Activated CD4-positive, alpha-beta memory T cell treated with anti-CD3 and anti-CD28 coated beads for 36 hours (primary cell): Measurements from ENCODE around the gene PDE2A. TPM values are rescaled to one million over a fixed set of nuclear protein-coding genes. Genes with fewer than 3 reads are reported as not detected.

Experiments
- CTCF ChIA-PET: fragments of 350-600 bp; sonication (Branson Sonifier 250); formaldehyde crosslinking; loops from one replicate; lab custom pipeline; 2021; ENCODE audit warnings: antibody characterized with exemption, inconsistent platforms; lab: Charles Lee
- POLR2A ChIA-PET: fragments of 350-600 bp; sonication (Branson Sonifier 250); formaldehyde crosslinking; loops from one replicate; lab custom pipeline; 2021; ENCODE audit warnings: antibody characterized with exemption; lab: Charles Lee
- DNase-seq: peaks from one replicate; pipeline ENCODE4 v3.0.0-alpha.2; 2020
- H3K27ac Mint-ChIP-seq: one replicate; pipeline ENCODE4 v1.8.0; 2021; ENCODE audit warnings: mixed read lengths
- H3K27me3 Mint-ChIP-seq: one replicate; pipeline ENCODE4 v1.8.0; 2021; ENCODE audit warnings: mixed read lengths
- H3K36me3 Mint-ChIP-seq: one replicate; pipeline ENCODE4 v1.8.0; 2021; ENCODE audit warnings: mixed read lengths
- H3K4me1 Mint-ChIP-seq: one replicate; pipeline ENCODE4 v1.8.0; 2021; ENCODE audit warnings: low read depth, mixed read lengths
- H3K4me3 Mint-ChIP-seq: one replicate; pipeline ENCODE4 v1.8.0; 2021; ENCODE audit warnings: mild to moderate bottlenecking, mixed read lengths
- H3K9me3 Mint-ChIP-seq: one replicate; pipeline ENCODE4 v1.8.0; 2021; ENCODE audit warnings: mixed read lengths
- intact Hi-C: fragments of 100-400 bp; cut with micrococcal nuclease; formaldehyde crosslinking; loops from one replicate; pipeline ENCODE4 v1.15.1; 2023
- total RNA-seq, 2 experiments: library from RNA; stranded (reverse); gene quantifications; one replicate each; pipeline ENCODE4 v1.2.3, GENCODE V29; 2021

The PDE2A gene
- total RNA-seq, 2 experiments from 2014 or later = 0.29 to 0.97 TPM

DNA sequence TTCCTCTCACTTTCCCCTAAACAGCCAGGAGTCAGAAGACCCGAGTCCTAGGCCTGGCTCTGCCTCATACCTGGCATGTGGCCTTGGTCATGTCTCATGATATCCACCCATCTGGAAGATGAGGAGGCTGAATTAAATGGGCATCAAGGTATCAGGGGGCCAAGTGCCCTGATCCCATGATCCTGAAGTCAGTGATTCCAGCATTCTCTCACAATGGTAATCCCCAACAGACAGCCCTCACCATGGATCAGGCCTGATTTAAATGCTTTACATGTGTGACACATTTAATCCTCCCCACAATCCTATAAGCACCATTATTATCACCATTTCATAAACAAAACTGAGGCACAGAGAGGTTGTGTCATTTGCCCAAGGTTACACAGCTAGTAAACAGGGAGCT lies 70.0 kb downstream of the PDE2A start:
- CTCF ChIA-PET = no interaction called here
- no peak overlapping the region for H3K27ac Mint-ChIP-seq
- H3K36me3 Mint-ChIP-seq = no peaks in the 10 kb centered on the region

DNA sequence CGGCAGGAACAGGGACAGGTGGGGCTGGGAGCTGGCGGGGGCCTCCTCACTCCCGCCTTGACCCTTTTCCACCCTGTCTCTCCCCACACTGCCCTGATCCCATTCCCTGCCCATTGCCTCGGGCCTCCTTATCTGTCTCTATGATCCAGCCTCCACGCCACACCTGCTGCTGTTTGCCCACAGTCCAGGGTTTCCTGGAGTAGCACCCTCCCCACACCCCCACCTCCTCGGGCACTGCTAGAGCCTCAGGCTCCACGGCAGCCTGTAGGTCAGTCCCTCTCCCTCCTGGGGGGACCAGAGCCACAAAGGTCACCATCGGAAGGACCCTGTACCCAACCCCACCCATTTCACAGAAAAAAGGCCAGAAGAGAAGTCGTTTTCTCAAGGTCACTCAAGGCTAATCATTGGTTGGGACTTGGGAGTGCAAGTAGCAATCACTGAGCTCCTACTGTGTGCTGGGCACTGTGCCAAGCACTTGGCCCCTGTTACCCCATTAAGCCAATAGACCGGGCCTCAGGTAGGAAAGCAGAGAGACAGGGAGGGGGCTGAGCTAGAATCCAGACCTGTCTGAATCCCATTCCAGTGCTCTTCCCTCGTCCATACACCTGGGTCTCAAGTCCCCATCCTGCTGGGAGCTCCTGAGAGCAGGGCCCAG lies 71.8 kb downstream of the PDE2A start:
- Mint-ChIP-seq H3K27ac (no peak overlapping the region), H3K27me3 (peaks cover 3% of the 10 kb centered on the region), H3K4me3 (no peak overlapping the region), H3K36me3 (no peaks in the 10 kb centered on the region), H3K4me1 (no peaks in the 10 kb centered on the region), H3K9me3 (no peaks in the 10 kb centered on the region)
- ChIA-PET CTCF (interaction anchor here (0.7 to 1.8 kb wide), 4 partner anchors 15 to 131 kb away, joined by 3 to 4 read pairs (median 4); no protein-coding TSS in a partner anchor), POLR2A (no interaction called here)
- DNase-seq = no peak
- intact Hi-C loops = no loop called here

More for the DNA sequence above, 70.0 kb downstream of the PDE2A start:
- H3K9me3 Mint-ChIP-seq = no peaks in the 10 kb centered on the region
- no peak overlapping the region for H3K4me3 Mint-ChIP-seq
- POLR2A ChIA-PET = no interaction called here
- intact Hi-C loops = no loop called here
- H3K27me3 Mint-ChIP-seq = peaks cover 6% of the 10 kb centered on the region
- no peak for DNase-seq
- no peaks in the 10 kb centered on the region for H3K4me1 Mint-ChIP-seq

DNA sequence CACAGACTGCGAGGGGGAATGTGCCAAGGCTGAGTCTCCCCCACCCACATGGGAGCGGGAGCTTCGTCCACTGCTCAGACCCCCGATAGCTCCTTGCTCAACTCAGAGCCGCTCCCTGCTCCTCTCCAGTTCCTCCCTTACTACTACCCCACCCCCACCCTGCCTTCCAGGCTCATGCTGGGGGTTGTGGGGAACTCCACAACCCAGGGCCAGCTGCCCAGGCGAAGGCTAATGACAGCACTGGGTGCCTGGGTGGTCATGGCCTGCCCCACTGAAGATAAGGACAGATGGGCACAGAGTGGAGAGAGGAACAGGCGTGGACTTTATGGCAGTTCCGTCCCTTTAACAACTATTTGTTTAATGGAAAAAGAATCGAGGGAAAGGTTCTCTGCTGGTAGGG lies 73.7 kb downstream of the PDE2A start:
- no peak for DNase-seq
- no peak overlapping the region for H3K4me3 Mint-ChIP-seq
- H3K36me3 Mint-ChIP-seq = no peaks in the 10 kb centered on the region
- intact Hi-C loops = no loop called here
- CTCF ChIA-PET = interaction anchor here (1.4 to 1.5 kb wide), 3 partner anchors 9 to 129 kb away, joined by 3 to 4 read pairs (median 4); no protein-coding TSS in a partner anchor
- H3K9me3 Mint-ChIP-seq = no peaks in the 10 kb centered on the region
- no peaks in the 10 kb centered on the region for H3K4me1 Mint-ChIP-seq
- no peaks in the 10 kb centered on the region for H3K27me3 Mint-ChIP-seq
- H3K27ac Mint-ChIP-seq = no peak overlapping the region
- POLR2A ChIA-PET = no interaction called here

DNA sequence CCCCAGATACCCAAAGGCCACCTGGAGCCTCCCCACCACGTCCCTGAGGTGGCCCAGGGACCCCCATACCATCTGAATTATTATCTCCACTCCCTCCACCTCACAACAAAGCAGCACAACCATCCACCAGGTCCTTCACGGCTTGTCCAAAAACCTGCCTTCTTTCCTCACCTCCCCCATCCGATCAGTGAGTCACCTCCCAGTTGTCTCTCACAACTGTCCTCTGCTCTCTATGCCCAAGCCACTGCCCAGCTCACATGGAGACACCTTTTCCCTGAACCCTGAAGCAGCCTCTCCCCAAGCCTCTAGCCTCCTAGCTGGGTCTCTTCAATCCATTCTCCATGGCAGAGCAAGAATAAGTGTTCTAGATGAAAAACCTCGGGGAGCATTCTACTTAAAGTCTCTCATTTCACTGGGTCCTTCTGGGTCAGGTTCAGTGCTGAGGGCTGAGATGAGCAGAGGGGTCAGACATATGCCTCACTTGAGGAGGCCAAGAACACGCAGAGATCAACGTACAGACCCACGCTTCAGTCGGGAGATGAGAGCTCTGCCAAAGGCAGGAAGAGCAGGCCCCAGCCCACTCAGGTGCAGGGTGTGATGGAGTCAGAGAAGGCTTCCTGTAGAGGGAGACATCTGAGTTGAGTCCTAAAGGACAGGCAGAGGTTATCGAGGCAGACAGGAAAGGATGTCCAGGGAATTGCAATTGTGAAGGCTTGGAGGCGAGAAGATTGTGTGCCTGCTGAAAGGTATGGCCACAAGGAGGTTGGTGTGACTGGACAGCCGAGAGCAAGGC lies 74.7 kb downstream of the PDE2A start:
- Mint-ChIP-seq H3K4me3 (no peak overlapping the region), H3K9me3 (no peaks in the 10 kb centered on the region), H3K4me1 (no peaks in the 10 kb centered on the region), H3K27me3 (no peaks in the 10 kb centered on the region), H3K36me3 (no peaks in the 10 kb centered on the region), H3K27ac (no peak overlapping the region)
- no peak for DNase-seq
- CTCF ChIA-PET = interaction anchor here (0.8 to 1.6 kb wide), 6 partner anchors 8 to 128 kb away, joined by 3 to 9 read pairs (median 4); no protein-coding TSS in a partner anchor
- POLR2A ChIA-PET = no interaction called here
- intact Hi-C loops = loop anchor here (10.0 kb wide), 1 partner anchor 185 kb away; no protein-coding TSS in a partner anchor

DNA sequence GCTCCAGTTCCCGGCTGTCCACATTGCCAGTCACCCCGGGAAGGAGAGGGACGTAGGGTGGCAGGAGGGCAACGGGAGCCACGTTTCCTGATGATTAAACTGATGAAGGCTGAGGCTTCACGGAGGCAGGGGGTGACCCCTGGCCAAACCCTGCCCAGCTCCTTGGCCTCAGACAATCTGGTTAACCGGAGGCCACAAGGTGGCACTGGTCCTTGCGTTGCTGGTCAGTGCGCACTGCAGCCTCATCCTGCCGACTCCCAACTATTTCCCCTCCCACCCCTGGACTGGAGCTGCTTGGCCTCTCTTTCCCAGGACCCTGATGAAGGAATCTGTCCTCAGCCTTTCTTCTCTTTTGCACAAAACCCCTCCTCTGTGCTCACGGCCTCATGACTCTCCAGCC lies 75.3 kb downstream of the PDE2A start:
- POLR2A ChIA-PET = no interaction called here
- Mint-ChIP-seq H3K27me3 (no peaks in the 10 kb centered on the region), H3K27ac (no peak overlapping the region), H3K4me1 (no peaks in the 10 kb centered on the region), H3K36me3 (no peaks in the 10 kb centered on the region), H3K9me3 (no peaks in the 10 kb centered on the region), H3K4me3 (no peak overlapping the region)
- CTCF ChIA-PET = interaction anchor here (0.6 to 1.6 kb wide), 5 partner anchors 9 to 107 kb away, joined by 3 to 9 read pairs (median 3); no protein-coding TSS in a partner anchor
- intact Hi-C loops = loop anchor here (10.0 kb wide), 1 partner anchor 186 kb away; no protein-coding TSS in a partner anchor
- DNase-seq = no peak

DNA sequence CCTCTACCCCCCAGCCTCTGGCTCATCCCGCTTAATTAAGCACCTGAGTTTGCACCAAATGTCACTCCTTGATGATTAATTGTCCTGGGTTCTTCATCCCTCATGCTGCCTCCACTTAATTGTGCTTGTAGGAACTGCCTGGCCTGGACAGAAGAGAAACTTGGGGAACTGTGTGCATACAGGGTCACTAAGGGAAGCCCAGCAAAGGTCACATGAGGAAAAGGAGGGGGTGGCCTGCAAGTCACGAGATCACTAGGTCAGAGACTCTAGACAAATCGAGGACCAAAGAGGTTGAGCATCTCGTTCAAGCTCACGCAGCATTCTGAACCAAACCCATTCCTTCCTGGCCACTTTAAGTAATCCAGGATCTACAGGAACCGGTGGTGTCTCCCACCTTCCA lies 75.8 kb downstream of the PDE2A start:
- intact Hi-C loops = loop anchor here (10.0 kb wide), 1 partner anchor 186 kb away; no protein-coding TSS in a partner anchor
- no peaks in the 10 kb centered on the region for H3K27me3 Mint-ChIP-seq
- no peaks in the 10 kb centered on the region for H3K4me1 Mint-ChIP-seq
- H3K4me3 Mint-ChIP-seq = no peak overlapping the region
- ChIA-PET POLR2A (no interaction called here), CTCF (interaction anchor here (0.6 to 1.6 kb wide), 4 partner anchors 9 to 107 kb away, joined by 3 to 9 read pairs (median 4); no protein-coding TSS in a partner anchor)
- H3K9me3 Mint-ChIP-seq = no peaks in the 10 kb centered on the region
- H3K27ac Mint-ChIP-seq = no peak overlapping the region
- DNase-seq = no peak
- H3K36me3 Mint-ChIP-seq = no peaks in the 10 kb centered on the region

DNA sequence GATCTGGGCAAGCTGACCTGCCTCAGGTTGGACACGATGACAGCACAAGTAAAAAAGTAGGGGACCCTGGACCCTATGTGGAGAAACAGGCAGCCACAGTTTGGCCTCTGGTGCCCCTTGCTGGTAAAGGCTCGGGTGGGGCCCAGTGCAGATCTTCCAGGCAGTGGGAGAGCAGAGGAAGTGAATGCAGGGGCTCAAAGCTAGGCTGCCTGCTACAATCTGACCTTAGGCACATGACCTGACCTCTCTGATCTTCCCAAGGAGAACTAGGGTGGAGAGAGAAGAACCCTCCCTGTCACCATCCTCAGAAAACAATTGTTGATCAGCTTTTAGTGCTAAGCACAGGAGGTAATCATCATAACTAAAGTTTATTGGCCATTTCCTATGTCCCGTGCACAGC lies 76.5 kb downstream of the PDE2A start:
- Mint-ChIP-seq H3K4me3 (no peak overlapping the region), H3K36me3 (no peaks in the 10 kb centered on the region), H3K27me3 (no peaks in the 10 kb centered on the region), H3K27ac (no peak overlapping the region), H3K9me3 (no peaks in the 10 kb centered on the region), H3K4me1 (no peaks in the 10 kb centered on the region)
- intact Hi-C loops = loop anchor here (10.0 kb wide), 1 partner anchor 187 kb away; no protein-coding TSS in a partner anchor
- CTCF ChIA-PET = interaction anchor here (1.0 to 1.1 kb wide), 2 partner anchors 46 to 86 kb away, joined by 3 read pairs; no protein-coding TSS in a partner anchor
- POLR2A ChIA-PET = no interaction called here
- DNase-seq = no peak

DNA sequence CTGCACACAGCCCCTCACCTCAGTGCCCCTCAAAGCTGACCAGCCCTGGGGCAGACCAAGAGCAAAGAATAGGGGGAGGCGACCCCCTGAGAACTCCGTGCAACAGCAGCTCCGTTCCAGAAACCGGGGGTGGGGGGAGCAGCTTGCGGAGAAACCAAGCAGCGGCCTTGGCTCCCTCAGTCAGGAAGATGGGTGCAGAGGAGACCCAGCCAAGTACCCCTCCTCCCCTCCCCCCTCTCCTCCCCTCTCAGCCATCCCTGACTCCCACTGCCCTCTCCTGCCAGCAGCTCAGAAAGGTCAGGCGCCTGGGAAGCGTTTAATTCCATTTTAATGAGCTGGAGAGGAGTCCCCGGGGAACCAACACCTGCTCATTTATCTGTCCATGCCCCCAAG lies 78.9 kb downstream of the PDE2A start:
- H3K9me3 Mint-ChIP-seq = no peaks in the 10 kb centered on the region
- no peak for DNase-seq
- H3K36me3 Mint-ChIP-seq = no peaks in the 10 kb centered on the region
- no peak overlapping the region for H3K4me3 Mint-ChIP-seq
- peaks cover 17% of the 10 kb centered on the region for H3K27me3 Mint-ChIP-seq
- peaks cover 18% of the 10 kb centered on the region for H3K4me1 Mint-ChIP-seq
- no peak overlapping the region for H3K27ac Mint-ChIP-seq
- CTCF ChIA-PET = no interaction called here
- intact Hi-C loops = loop anchor here (10.0 kb wide), 1 partner anchor 190 kb away; no protein-coding TSS in a partner anchor
- POLR2A ChIA-PET = no interaction called here

DNA sequence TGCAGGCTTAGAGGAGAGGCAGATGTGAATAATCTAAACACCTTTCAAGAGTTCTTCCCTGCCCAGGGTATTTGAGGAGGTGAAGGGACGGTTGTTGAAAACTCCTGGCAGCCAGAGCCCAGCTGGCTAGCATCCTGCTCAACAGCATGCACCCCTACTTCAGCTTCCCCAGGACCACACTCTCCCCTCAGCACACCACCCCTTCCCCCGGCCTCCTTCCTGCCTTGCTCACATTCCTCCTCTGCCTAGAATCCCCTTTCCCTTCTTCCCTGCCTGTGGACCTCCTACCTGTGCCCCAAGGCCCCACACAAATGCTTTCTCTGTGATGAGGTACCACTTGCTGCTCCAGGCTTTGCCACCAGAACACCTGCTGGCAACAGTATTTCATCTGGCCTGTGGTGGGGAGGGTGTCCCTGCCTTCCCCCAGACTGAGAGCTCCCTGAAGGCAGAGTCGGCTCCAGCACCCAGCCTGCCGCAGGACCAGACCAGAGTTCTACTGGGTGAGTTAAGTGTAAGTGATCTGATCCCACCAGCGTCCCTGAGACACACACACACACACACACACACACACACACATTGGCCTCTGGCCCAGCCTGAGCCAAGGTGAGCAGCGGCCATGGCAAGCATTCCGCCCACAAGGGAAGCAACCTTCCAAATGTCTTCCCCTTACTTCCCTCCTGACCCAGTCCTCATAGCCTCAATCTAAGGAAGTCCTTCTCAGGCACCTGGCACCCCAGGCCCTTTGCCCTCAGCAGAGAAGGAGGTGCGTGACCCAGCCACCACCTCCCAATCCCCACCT lies 79.5 kb downstream of the PDE2A start:
- no peak overlapping the region for H3K4me3 Mint-ChIP-seq
- H3K36me3 Mint-ChIP-seq = no peaks in the 10 kb centered on the region
- H3K27ac Mint-ChIP-seq = no peak overlapping the region
- CTCF ChIA-PET = interaction anchor here (1.6 kb wide), 1 partner anchor 89 kb away, joined by 7 read pairs; no protein-coding TSS in a partner anchor
- H3K9me3 Mint-ChIP-seq = no peaks in the 10 kb centered on the region
- peaks cover 22% of the 10 kb centered on the region for H3K4me1 Mint-ChIP-seq
- POLR2A ChIA-PET = no interaction called here
- peaks cover 20% of the 10 kb centered on the region for H3K27me3 Mint-ChIP-seq
- intact Hi-C loops = loop anchor here (10.0 kb wide), 1 partner anchor 190 kb away; no protein-coding TSS in a partner anchor
- no peak for DNase-seq

DNA sequence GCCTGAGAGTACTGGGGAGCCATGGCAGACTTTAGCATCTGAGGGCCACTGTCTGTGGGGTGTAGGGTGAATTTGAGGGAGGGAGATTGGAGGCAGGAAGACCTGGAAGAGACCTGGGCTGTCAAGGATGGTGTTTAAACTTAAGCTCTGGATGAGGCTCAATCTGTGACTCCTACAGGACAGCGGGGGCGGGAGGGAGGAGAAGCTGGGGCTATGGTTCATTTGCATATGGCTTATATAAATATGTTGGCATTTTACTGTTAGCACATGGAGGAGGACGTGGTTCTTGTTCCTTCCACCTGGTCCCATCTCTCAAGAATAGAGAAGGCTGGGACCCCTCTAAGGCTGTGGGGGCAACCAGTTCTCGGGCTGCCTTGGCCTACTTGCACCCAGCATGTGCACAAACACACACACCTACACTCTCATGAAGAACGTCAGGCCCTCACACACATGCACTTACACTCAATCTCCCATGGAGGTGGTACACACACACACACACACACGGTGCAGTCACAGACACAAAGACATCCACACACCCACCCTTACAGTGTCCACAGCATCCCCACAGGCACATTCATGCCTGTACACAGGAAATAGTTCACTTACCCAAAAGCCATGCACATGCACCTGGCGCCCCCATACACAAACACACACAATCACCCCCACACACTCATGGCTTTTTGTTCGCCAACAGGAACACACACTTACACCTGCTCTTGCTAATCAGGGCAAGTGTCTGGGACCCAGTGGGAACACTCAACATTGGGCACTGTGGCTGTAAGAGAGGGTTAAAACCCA lies 81.3 kb downstream of the PDE2A start:
- Mint-ChIP-seq H3K27me3 (peaks cover 32% of the 10 kb centered on the region), H3K9me3 (no peaks in the 10 kb centered on the region), H3K4me1 (peaks cover 25% of the 10 kb centered on the region), H3K4me3 (no peak overlapping the region), H3K27ac (no peak overlapping the region), H3K36me3 (no peaks in the 10 kb centered on the region)
- POLR2A ChIA-PET = interaction anchor here (1.1 to 1.5 kb wide), 2 partner anchors 86 to 88 kb away, joined by 3 read pairs; no protein-coding TSS in a partner anchor
- DNase-seq = no peak
- CTCF ChIA-PET = interaction anchor here (1.5 to 9.1 kb wide), 4 partner anchors 16 to 122 kb away, joined by 4 to 155 read pairs (median 7); no protein-coding TSS in a partner anchor
- intact Hi-C loops = loop anchor here (10.0 kb wide), 1 partner anchor 192 kb away; no protein-coding TSS in a partner anchor
